ENCODE measurements around the gene TMTC1. TPM values are rescaled to one million over a fixed set of nuclear protein-coding genes. Genes with fewer than 3 reads are reported as not detected.

The TMTC1 gene
- total and polyA plus RNA-seq, 2 donors: 5.4 to 9.3 TPM

DNA sequence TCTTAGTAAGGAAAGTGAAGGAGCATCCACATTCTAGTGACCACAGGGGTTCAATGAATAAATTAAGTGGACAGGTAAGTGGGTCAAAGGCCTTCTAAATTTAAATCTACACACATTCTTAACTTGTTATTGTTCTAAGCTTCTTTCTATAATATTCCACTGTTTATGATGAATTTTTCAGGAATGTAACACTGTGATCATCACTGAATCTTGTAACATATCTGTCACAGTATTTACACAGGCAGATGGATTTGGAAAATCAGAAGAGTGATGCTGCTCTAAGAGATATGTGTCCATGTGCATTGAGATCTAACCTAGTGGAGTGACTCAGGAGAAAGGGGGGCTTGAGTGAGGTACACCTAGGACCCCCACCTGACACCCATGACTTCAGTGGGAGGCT lies 170.8 kb downstream of the TMTC1 start:
- Histone ChIP-seq H3K4me3 (ENCODE audit: low read length in 2 of 2) (no peak overlapping the region), H3K36me3 (ENCODE audit: control insufficient read depth in 2 of 2, insufficient read depth in 2 of 2, low read length in 1 of 2) (no peaks in the 10 kb centered on the region), H3K27ac (ENCODE audit: low read depth in 1 of 2, low read length in 1 of 2) (no peak overlapping the region), H3K9me3 (ENCODE audit: control insufficient read depth in 2 of 2, insufficient read depth in 1 of 2, low read length in 1 of 2) (no peaks in the 10 kb centered on the region), H3K4me1 (ENCODE audit: control insufficient read depth in 2 of 2, insufficient read depth in 2 of 2, low read length in 2 of 2) (peaks cover 0 to 3% of the 10 kb centered on the region in 2 donors), H3K27me3 (ENCODE audit: control insufficient read depth in 2 of 2, insufficient read depth in 1 of 2, low read length in 1 of 2) (no peaks in the 10 kb centered on the region)
- DNase-seq (ENCODE audit: low read depth in 6 of 9, low spot score in 9 of 9): no peak

DNA sequence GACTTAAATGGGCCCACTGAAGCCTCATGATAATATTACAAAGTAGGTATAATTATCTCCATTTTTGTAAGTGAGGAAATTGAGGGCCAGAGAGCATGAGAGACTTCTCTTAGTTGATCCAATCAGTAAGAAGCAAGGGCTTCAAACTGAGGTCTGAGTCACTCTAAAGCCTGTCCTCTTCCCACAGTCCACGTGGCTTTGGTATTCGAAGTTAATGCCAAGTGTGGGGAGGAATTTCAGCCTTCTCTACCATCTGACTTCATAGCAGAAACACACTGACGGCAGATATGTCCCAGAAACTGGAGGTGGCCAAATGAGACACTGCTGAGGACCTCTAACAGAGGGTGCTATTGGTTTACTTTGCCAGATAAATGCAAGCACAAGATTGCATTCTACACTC lies 171.8 kb downstream of the TMTC1 start:
- Histone ChIP-seq H3K27me3 (ENCODE audit: control insufficient read depth in 2 of 2, insufficient read depth in 1 of 2, low read length in 1 of 2) (no peaks in the 10 kb centered on the region), H3K36me3 (ENCODE audit: control insufficient read depth in 2 of 2, insufficient read depth in 2 of 2, low read length in 1 of 2) (no peaks in the 10 kb centered on the region), H3K9me3 (ENCODE audit: control insufficient read depth in 2 of 2, insufficient read depth in 1 of 2, low read length in 1 of 2) (no peaks in the 10 kb centered on the region), H3K4me1 (ENCODE audit: control insufficient read depth in 2 of 2, insufficient read depth in 2 of 2, low read length in 2 of 2) (no peaks in the 10 kb centered on the region), H3K4me3 (ENCODE audit: low read length in 2 of 2) (no peak overlapping the region), H3K27ac (ENCODE audit: low read depth in 1 of 2, low read length in 1 of 2) (no peak overlapping the region)
- 84% methylated on average over 3 of the region's 3 CpGs for WGBS
- DNase-seq (ENCODE audit: low read depth in 6 of 9, low spot score in 9 of 9): no peak

DNA sequence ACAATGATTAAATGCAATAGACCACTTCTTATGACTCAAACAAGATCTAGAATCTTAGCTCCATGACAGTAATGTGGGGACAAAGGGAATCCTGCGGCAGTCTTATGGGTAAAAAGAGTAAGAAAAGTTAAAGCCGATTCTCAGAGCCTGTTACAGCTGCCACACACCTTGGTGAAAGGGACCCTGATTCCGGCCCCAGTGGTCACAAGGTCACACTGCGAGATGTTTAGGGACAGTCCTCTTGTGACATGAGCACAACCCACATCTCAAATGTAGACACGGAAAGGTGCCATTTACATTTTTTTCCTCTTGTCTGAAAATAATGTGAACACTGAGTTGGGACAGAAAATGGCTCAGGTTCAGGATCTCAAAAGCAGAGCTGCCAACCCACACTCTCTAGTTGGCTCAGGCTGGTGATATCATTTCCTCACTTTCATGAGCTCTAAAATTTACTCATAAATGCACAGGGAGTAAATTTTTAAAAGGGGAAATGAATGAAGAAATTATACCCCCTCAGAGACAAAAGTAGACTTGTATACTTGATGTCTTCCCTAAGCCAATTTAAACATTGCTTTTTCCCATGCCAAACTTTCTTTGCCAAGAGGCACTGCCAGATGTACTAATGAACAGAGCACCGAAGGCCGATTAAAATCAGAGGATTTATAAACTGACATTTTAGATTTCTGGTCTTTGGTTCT lies 173.1 kb downstream of the TMTC1 start:
- Histone ChIP-seq H3K27me3 (ENCODE audit: control insufficient read depth in 2 of 2, insufficient read depth in 1 of 2, low read length in 1 of 2) (no peaks in the 10 kb centered on the region), H3K36me3 (ENCODE audit: control insufficient read depth in 2 of 2, insufficient read depth in 2 of 2, low read length in 1 of 2) (no peaks in the 10 kb centered on the region), H3K9me3 (ENCODE audit: control insufficient read depth in 2 of 2, insufficient read depth in 1 of 2, low read length in 1 of 2) (no peaks in the 10 kb centered on the region), H3K4me3 (ENCODE audit: low read length in 2 of 2) (no peak overlapping the region), H3K4me1 (ENCODE audit: control insufficient read depth in 2 of 2, insufficient read depth in 2 of 2, low read length in 2 of 2) (no peaks in the 10 kb centered on the region), H3K27ac (ENCODE audit: low read depth in 1 of 2, low read length in 1 of 2) (no peak overlapping the region)
- DNase-seq (ENCODE audit: low read depth in 6 of 9, low spot score in 9 of 9): no peak
- WGBS: 95% methylated on average over 7 of the region's 7 CpGs

DNA sequence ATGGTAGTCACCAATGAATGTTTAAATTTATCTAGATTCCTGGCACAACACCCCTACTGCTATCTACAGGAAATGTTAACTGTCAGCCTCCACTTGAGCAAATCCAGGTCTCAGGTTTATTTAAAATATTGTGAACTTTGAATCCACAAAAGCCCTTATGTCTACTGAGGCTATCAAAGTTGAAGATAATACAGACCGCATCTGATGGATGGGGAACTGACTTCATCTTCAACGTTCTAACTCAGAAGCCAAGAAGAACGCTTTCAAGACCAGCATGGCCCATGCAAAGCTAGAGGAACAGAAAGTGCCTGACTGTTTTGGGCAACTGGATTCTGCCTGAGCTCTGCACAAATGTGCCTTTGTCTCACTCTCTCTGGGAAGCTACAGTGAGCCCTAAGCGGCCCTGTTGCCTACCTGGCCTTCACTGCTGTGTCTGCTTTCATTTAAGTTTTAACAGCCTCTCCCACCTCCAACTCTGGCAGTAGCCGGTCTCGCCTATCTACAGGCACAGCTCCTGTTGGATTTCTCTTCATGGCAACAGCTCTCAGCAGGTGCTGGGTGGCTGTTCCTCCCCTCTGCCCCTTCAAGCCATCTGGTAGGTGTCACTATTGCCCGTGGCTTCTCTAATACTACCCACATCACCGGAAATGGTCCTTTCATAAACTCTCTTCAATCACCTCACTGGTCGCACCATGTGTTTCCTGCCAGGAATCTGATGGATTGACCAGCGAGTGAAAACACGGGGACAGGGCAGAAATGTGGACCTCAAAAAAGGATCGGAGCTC lies 174.1 kb downstream of the TMTC1 start:
- Histone ChIP-seq H3K4me3 (ENCODE audit: low read length in 2 of 2) (no peak overlapping the region), H3K27me3 (ENCODE audit: control insufficient read depth in 2 of 2, insufficient read depth in 1 of 2, low read length in 1 of 2) (no peaks in the 10 kb centered on the region), H3K9me3 (ENCODE audit: control insufficient read depth in 2 of 2, insufficient read depth in 1 of 2, low read length in 1 of 2) (no peaks in the 10 kb centered on the region), H3K36me3 (ENCODE audit: control insufficient read depth in 2 of 2, insufficient read depth in 2 of 2, low read length in 1 of 2) (no peaks in the 10 kb centered on the region), H3K4me1 (ENCODE audit: control insufficient read depth in 2 of 2, insufficient read depth in 2 of 2, low read length in 2 of 2) (no peaks in the 10 kb centered on the region), H3K27ac (ENCODE audit: low read depth in 1 of 2, low read length in 1 of 2) (no peak overlapping the region)
- WGBS: 81% methylated on average over 12 of the region's 12 CpGs
- DNase-seq (ENCODE audit: low read depth in 6 of 9, low spot score in 9 of 9): no peak

DNA sequence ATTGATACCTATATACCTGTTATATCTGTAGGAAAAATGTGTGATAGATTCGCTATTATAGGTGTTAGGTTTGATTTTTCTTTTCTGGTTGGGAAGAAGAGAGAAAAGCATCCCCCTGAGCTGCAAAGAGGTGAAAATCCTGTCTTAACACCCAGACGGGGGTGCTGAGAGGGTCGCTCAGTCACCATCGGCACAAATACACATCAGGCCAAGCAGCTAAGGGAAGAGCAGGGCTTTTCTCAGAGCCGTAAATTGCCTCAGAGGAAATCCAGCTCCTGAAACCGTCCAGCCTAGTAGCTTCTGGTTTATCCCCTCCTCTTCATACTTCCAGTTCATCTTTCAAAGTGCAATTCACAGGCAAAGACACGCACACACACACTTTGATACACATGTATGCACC lies 175.2 kb downstream of the TMTC1 start:
- Histone ChIP-seq H3K4me1 (ENCODE audit: control insufficient read depth in 2 of 2, insufficient read depth in 2 of 2, low read length in 2 of 2) (no peaks in the 10 kb centered on the region), H3K27ac (ENCODE audit: low read depth in 1 of 2, low read length in 1 of 2) (no peak overlapping the region), H3K4me3 (ENCODE audit: low read length in 2 of 2) (no peak overlapping the region), H3K27me3 (ENCODE audit: control insufficient read depth in 2 of 2, insufficient read depth in 1 of 2, low read length in 1 of 2) (no peaks in the 10 kb centered on the region), H3K36me3 (ENCODE audit: control insufficient read depth in 2 of 2, insufficient read depth in 2 of 2, low read length in 1 of 2) (no peaks in the 10 kb centered on the region), H3K9me3 (ENCODE audit: control insufficient read depth in 2 of 2, insufficient read depth in 1 of 2, low read length in 1 of 2) (no peaks in the 10 kb centered on the region)
- WGBS: 56% methylated on average over 7 of the region's 7 CpGs
- DNase-seq (ENCODE audit: low read depth in 6 of 9, low spot score in 9 of 9): no peak

DNA sequence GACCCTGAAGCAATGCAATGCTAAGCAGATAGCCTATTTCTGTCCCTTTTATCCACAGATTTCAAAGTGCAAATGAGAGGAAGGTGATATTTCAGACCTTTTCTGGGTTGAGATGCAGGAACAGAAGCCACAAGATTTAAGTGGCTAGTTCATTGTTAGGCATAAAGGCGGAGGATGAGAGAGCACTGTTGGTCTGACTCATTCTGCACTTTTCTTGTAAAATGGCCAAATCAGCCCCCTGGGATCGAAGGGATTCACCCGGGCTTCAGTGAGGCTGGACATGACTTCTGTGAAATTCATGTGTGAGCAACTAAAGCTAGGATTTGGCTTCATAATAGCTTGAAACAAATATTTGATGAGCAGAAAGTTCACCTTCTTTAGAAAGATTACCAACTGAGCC lies 184.4 kb downstream of the TMTC1 start:
- Histone ChIP-seq H3K9me3 (ENCODE audit: control insufficient read depth in 2 of 2, insufficient read depth in 1 of 2, low read length in 1 of 2) (no peaks in the 10 kb centered on the region), H3K4me3 (ENCODE audit: low read length in 2 of 2) (no peak overlapping the region), H3K27ac (ENCODE audit: low read depth in 1 of 2, low read length in 1 of 2) (no peak overlapping the region), H3K4me1 (ENCODE audit: control insufficient read depth in 2 of 2, insufficient read depth in 2 of 2, low read length in 2 of 2) (no peaks in the 10 kb centered on the region), H3K27me3 (ENCODE audit: control insufficient read depth in 2 of 2, insufficient read depth in 1 of 2, low read length in 1 of 2) (no peaks in the 10 kb centered on the region), H3K36me3 (ENCODE audit: control insufficient read depth in 2 of 2, insufficient read depth in 2 of 2, low read length in 1 of 2) (no peaks in the 10 kb centered on the region)
- 89% methylated on average over 3 of the region's 3 CpGs for WGBS
- no peak for DNase-seq (ENCODE audit: low read depth in 6 of 9, low spot score in 9 of 9)

DNA sequence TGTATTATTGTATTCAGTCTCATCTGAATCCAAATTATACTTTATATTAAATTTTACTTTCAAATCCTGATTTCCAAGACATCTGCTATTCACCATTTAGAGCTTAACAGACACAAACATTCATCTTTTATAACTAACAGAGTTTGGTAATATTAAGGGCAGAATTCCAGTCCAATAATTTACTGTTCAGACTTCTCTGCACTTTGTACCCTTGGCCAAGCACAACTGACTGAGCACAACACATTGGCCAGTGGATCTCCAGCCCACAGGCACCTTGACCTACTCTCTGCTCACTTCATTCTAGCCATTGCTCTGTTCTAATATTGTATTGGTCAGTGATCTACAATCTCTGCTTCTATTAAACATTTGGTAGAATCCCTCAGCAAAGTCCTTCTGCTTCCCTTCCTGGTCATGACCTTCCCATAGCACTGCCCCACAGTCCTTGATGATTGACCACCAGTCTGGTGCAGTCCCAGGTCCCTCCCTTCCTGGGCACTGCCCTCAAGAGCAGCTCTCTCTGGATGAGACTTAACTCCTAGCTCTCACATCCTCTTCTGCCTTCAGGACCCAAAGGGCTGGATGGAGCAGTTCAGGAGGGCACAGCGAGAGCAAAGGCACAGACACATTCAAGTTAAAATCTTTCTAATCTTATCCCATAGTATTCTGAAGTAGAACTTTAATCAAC lies 188.5 kb downstream of the TMTC1 start:
- no peaks in the 10 kb centered on the region for H3K4me1 ChIP-seq (ENCODE audit: control insufficient read depth in 2 of 2, insufficient read depth in 2 of 2, low read length in 2 of 2)
- no peaks in the 10 kb centered on the region for H3K36me3 ChIP-seq (ENCODE audit: control insufficient read depth in 2 of 2, insufficient read depth in 2 of 2, low read length in 1 of 2)
- H3K9me3 ChIP-seq (ENCODE audit: control insufficient read depth in 2 of 2, insufficient read depth in 1 of 2, low read length in 1 of 2): no peaks in the 10 kb centered on the region
- 95% methylated on average over 1 of the region's 1 CpG for WGBS
- no peaks in the 10 kb centered on the region for H3K27me3 ChIP-seq (ENCODE audit: control insufficient read depth in 2 of 2, insufficient read depth in 1 of 2, low read length in 1 of 2)
- H3K27ac ChIP-seq (ENCODE audit: low read depth in 1 of 2, low read length in 1 of 2): no peak overlapping the region
- no peak for DNase-seq (ENCODE audit: low read depth in 6 of 9, low spot score in 9 of 9)
- H3K4me3 ChIP-seq (ENCODE audit: low read length in 2 of 2): no peak overlapping the region

DNA sequence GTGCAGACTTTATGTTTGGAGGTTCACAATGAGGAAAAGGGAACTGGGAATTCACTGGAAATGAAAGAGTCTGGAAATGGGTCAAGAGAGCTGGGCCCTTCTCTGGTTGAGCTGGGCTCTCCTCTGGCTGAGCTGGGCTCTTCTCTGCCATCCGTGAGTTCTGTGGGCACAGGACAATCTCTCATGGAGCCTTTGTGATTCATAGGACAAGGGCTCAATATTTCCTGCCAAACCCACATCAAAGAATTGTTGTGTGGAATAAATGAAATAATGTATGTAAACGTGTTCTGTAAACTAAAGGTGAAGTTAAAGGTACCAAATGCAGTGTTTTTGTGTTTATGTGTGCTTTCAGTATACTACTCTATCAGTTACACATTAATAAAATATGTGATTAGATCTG lies 190.7 kb downstream of the TMTC1 start:
- no peaks in the 10 kb centered on the region for H3K36me3 ChIP-seq (ENCODE audit: control insufficient read depth in 2 of 2, insufficient read depth in 2 of 2, low read length in 1 of 2)
- no peaks in the 10 kb centered on the region for H3K27me3 ChIP-seq (ENCODE audit: control insufficient read depth in 2 of 2, insufficient read depth in 1 of 2, low read length in 1 of 2)
- H3K4me3 ChIP-seq (ENCODE audit: low read length in 2 of 2): no peak overlapping the region
- 84% methylated on average over 2 of the region's 2 CpGs for WGBS
- DNase-seq (ENCODE audit: low read depth in 6 of 9, low spot score in 9 of 9): no peak
- no peaks in the 10 kb centered on the region for H3K4me1 ChIP-seq (ENCODE audit: control insufficient read depth in 2 of 2, insufficient read depth in 2 of 2, low read length in 2 of 2)
- no peaks in the 10 kb centered on the region for H3K9me3 ChIP-seq (ENCODE audit: control insufficient read depth in 2 of 2, insufficient read depth in 1 of 2, low read length in 1 of 2)
- no peak overlapping the region for H3K27ac ChIP-seq (ENCODE audit: low read depth in 1 of 2, low read length in 1 of 2)
